SH-SY5Y (cell line): ENCODE measurements around the gene RHEBL1.

Experiments
- GATA2 ChIP-seq: IDR thresholded peaks from 2 replicates; pipeline ENCODE4 v1.6.1; 2011; ENCODE audit warnings: mild to moderate bottlenecking, low read depth, low read length
- GATA3 ChIP-seq: IDR thresholded peaks from 2 replicates; pipeline ENCODE4 v1.6.1; 2011; ENCODE audit warnings: low read depth, mild to moderate bottlenecking, low read length, moderate library complexity

DNA sequence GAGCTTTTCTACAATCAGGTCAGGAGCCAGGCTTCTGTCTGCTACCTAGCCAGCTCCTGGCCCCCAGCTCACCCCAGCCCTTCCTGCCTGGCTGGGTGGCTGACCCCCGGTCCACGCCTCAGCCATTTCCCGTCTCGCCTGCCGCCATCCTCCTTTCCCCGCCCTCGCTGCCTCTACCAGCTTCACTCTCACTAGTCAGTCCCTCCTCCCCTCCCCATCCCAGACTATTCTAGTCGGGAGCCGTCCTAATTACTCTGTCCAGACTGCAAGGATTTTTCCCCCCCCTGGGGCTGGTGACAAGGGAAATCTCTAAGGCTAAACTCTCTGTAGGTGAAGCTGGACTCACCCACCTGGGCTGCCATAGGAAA is 24.0 kb upstream of the RHEBL1 start:
- TF ChIP-seq GATA2, result no peak
- TF ChIP-seq GATA3, result no peak
